Stimulated activated CD8-positive, alpha-beta memory T cell treated with anti-CD3 and anti-CD28 coated beads, Interleukin-15, amount 100 ng/mL, for 48 hours (primary cell): Measurements from ENCODE around the gene IL10RA.
"Not testable (repeated sequence)": the region's sequence is repeated elsewhere in the genome, so short reads cannot be mapped to it uniquely, and the experiment has no call there.

Experiments
- DNase-seq, 2 donors: peaks; one replicate each; pipeline ENCODE4 v3.0.0-alpha.2; 2020; ENCODE audit warnings: low read depth in 2 of 2

The IL10RA gene

DNA sequence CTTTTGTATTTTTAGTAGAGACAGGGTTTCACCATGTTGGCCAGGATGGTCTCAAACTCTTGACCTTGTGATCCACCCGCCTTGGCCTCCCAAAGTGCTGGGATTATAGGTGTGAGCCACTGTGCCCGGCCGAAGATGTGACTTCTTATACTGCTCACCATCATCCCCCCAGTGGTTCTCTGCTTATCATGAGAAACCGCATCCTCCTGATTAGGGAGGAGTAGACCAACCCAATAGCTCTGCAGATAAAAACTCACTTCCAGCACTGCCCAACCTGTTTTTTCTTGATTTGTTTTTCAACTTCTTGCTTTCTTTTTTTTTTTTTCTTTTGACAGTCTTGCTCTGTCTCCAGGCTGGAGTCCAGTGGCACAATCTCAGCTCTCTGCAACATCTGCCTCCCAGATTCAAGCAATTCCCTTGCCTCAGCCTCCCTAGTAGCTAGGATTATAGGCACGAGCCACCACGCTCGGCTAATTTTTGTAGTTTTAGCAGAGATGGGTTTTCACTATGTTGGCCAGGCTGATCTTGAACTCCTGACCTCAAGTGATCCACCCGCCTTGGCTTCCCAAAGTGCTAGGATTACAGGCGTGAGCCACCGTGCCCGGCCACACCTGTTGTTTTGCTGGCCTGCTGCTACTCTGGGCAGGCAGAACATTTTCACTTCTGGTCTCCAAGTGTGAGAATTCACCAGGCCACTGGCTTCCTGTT lies 21.5 kb downstream of the IL10RA start:
- DNase-seq, result not testable (repeated sequence)

DNA sequence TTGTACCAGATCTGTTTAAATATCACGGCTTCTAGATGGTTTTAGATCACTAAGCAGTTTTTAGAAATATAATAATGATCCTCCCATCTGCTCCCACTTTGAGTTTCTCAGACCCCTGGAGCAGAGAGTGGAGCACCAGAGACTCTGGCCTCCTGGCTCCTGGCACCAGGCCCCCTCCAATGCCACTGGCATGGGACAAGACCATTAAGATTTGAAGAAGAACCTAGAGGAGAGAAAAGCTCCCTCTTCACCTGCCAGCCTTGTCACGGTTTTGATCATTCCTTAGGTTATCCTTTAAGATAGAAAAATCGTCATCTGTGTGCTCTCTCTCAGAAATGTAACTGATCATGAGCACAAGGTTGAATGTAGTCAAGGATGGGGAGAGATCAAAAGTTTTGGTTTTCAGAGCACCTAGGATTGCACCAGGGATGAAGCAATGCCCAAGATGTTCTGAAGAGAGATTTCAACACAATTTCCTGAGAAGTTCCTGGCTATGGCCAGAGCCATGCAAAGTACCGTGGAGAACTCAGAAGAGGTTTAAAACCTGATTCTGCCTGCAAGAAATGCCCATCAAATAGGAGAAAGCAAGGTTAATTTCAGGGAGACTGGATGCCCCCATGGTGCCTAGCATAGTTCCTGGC lies 22.2 kb downstream of the IL10RA start:
- DNase-seq, result no peak

DNA sequence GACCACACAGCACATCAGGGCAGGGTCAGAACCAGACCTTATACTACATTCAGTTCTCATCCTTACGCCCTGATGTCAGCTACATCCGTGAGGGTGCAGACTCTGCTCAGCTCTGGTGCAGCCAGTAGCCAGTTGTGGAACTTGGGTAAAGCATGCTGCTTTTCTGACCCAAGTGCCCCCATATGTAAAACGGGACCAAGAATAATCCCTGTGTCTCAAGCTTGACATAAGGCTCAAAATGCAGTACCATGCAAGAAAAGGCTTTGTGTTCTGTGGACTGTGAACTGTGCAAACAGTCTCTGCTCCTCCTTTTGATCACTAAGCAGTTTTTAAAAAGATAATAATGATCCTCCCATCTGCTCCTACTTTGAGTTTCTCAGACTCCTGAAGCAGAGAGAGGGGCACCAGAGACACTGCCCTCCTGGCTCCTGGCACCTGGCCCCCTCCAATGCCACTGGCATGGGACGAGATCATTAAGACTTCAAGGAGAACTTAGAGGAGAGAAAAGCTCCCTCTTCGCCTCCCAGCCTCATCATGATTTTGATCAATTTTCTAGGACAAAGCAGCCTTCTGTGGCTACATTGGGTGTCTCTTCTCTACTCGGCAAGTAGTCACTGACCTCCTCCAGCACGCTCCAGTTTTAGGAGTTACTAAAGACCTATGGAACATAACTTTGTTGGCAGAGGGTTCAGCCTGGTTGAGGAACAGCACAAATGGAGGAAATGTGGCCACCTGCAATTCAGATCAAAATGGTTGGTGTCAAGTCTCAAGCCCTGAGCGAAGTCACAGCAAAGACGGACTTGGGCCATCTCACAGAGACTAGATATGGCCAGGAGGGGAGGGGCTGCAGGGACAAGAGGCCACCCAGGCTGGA lies 23.9 kb downstream of the IL10RA start:
- no peak for DNase-seq

DNA sequence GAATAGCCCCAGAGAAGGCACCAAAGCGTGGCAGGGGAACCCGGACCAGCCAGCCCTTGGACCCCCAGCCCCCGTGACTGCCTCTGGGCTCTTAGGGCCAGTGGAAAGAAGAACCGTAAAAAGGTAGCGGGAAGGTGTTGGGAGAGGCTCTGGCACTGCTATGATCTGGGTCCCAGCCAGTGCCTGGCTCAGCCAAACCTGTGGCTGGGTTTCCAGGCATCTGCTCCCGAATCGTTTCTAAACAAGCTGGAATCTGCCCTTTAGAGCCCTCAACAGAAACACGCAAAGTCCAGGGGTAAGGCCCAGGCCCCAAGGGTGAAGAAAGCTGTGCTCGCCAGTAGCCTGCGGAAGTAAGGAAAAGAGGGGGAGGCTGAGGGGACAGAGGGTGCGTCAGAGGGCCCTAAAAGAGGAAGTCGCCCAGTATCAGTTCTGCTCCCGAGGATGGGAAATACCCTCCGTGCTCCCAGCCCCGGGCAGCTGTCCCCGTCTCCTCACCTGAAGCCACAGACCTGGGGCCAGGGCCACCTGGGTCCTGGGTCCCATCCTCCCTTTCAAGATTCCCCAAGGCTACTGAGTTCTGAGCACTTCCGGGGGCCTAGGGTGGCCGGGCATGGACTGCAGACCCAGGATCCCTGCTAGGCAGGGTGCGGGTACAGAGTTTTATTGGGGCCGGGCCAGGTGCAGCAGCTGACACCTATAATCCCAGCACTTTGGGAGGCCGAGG lies 24.7 kb downstream of the IL10RA start:
- DNase-seq, result no peak

DNA sequence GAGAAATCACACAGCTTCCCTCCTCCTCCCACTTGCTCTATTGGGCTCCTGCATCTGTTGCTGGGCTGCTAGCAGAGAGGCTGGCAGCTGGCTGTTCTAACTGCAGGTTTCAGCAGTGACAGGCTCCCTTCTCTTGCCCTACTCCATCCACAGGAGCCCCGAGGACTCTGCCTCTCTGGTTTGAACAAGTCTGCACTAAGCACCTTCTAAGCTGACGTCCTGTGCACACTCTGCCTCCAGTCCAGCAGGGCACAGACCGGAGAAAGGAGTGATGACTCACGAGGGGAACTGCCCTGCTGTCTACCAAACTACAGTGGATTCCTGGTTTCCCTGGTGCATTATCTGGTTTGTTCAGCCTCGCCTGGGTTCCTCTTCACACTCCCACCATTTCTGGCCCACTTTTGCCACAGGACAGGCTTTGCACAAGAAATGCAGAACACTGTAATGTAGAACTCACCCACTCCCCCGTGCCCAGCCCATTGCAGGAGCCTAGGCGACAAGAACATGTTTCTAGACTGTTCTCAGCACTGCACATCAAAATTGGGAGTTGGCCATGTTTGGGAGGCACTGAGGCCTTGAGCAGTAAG lies 26.0 kb downstream of the IL10RA start:
- no peak for DNase-seq

DNA sequence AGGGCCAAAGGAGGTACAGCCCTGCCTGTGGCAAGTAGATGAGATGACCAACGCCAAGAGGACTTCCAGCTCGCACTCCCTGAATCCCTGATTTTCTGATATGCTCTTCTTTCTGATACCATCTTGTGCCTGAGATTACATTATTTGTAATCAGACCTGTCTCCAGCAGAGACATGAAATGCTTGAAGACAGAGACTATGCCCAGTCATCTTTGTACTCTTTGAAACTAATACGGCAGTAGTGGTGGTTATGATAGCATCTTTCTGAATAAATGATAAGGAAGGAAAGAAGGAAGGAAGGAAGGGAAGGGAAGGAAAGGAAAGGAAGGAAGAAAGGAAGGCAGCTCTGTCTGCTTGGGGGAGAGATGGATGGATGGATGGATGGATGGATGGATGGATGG lies 27.8 kb downstream of the IL10RA start:
- no peak for DNase-seq

DNA sequence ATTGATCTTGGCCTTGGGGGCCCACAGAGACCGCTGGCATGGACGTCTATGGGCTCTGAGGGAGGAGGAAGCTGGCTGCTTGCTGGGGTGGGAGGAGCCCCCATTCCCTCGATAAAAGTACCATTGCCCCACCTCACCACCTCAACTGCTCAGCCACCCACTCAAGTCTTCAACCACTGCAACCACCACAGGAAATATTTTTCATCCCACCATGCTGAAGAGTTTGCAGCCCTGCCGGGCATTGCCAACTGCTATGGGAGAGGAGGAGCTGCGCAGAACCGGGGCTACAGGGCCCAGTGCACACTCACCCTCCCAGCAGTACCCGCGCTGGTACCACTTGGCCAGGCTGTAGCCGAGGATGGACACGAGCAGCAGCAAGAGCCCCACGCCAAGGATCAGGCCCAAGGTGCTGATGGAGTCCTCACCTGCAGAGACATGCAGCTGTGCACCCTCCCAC lies 29.2 kb downstream of the IL10RA start:
- DNase-seq, result peak in 1 of 2 donors; percentile 50

DNA sequence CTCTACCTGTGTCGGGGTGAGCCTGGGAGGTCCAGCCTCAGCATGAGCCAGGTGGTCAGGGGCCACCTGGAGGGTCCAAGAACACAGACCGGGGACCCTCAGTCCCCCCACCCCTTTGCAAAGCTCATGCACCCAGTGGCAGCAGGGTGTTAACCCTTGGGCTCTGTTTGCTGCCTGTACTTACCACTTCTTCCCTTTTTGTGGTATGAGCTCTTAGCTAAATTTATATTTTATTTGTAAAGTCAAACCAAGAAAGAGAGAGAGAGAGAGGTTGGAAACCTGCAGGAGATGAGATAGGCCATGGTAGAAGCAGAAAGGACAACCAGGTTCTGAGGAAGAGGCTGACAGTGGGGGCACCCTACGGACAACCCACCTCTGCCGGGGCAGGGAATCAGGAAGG lies 29.9 kb downstream of the IL10RA start:
- DNase-seq, result no peak

DNA sequence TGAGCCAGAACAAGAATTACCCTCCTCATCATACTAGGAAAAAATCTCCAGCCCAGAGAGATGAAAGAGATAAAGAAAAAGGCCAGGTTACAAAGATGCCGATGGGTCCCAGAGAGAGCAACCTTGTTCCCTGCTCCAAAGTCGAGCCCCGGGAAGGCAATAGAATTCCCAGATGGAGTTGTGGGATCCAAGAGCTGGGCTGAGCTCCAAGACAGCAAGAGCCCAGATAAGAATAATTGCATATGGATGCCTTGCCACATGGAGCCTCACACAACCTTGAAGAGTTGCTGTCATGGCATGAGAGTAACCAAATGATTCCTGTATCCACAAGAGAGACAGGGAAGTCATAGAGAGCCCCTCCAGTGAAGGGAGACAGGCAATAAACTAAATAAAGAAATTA lies 30.9 kb downstream of the IL10RA start:
- DNase-seq, result no peak

DNA sequence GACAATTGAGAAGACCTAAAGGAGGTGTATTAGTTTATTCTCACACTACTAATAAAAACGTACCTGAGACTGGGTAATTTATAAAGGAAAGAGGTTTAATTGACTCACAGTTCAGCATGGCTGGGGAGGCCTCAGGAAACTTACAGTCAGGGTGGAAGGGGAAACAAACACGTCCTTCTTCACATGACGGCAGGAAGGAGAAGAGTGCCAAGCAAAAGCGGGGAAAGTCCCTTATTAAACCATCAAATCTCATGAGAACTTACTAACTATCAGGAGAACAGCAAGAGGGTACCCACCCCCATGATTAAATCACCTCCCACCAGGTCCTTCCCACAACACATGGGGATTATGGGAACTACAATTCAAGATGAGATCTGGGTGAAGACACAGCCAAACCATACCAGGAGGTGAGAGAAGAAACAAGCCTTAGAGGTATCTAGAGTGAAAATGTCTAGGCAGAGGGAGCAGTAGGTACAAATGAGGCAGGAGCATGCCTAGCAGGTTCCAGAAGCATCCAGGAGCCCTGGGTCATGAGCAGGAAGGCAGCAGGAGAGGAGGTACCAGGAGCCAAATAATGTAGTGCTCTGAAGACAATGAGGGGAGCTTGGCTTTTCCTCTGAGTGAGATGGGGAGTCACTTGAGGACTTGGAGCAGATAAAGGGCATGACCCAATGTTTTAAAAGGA lies 31.6 kb downstream of the IL10RA start:
- no peak for DNase-seq

DNA sequence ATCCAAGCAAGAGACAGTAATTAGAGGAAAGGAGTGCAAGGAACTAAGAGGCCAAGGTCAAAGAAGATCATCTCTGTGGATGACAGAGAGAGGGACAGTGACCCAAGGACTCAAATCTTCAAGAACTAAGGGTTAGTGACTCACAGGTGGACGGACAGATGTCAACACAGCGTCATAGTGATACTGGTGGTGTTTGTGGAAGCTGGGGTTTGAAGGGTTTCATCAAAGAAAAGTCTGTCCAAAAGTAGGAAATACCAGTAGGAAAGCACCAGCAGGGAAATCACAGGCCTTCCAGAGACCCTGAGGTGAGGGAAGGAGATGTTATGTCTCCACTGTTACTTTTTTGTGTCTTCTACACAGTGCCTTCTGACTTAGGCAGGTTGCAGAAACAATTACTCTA lies 32.2 kb downstream of the IL10RA start:
- no peak for DNase-seq

DNA sequence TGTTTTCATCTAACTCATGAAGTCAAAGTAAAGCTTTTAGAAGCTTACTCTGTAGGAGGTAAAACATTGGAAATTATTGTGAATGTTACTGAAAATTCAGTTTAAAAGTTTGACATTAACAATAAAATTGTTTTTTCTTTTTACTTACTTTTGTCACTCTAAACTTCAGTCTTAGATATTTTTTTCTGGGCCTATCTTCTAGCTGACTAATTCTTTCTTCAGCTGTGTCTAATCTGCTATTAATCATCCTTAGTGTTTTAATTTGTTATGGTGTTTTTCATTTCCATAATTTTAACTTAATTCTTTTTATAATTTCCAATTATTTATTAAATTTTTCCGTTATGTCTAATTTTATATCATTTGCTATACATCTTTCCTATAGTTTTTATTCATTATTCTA lies 35.0 kb downstream of the IL10RA start:
- no peak for DNase-seq

DNA sequence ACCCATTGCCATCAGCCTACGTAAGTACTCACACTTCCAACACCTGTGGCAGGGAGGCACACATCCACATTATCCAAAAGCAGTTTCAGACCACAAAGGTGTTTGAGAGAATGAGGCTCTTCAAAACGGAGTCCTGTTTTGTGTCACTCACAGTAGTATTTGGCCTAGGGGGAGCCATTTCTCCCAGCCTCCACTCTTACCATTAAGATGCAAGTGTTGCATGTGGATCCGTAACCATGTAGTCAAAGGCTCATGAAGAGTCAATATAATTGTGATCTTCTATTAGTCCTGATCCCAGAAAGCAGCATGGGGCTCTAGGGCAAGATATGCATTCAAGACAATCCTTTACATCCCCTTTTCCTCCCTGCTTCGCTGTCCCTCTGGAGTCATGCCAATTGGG lies 41.5 kb downstream of the IL10RA start:
- no peak for DNase-seq

DNA sequence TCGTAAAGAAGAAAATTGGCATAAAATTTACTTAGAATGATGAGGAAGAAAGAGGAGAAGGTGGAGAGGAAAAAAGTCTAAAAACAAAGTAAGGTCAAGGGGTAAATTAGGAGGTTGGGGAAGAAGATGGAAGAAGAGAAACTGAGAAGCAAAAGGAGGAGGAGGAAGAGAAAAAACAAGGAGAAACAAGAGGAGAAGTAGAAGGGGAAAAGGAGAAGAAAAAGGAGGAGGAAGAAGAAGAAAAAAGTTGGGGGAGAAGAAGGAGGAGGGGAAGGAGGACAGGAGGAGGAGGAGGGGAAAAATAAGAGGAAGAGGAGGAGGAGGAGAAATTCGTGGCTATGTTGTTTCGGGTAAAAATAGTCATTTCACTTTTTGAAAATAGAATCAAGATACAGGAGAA lies 42.4 kb downstream of the IL10RA start:
- no peak for DNase-seq

DNA sequence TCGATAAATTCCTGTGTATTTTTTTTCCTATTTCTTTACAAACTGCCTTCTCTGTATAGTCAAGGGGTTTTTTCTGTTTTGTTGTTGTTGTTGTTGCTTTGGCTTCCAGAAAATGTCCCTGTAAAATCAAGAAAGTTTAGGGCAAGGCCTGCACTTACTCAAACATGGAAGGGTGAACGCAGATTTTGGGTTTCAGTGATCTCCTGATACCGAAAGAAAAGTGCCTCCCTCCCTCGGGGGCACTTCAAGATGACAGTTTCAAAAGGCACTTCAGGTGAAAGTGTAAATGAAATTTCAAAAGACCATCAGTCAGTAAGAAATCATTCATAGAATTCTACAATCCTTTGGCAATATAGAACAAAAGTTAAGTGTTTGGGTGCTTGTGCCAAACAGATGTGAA lies 47.2 kb downstream of the IL10RA start:
- DNase-seq, result no peak

DNA sequence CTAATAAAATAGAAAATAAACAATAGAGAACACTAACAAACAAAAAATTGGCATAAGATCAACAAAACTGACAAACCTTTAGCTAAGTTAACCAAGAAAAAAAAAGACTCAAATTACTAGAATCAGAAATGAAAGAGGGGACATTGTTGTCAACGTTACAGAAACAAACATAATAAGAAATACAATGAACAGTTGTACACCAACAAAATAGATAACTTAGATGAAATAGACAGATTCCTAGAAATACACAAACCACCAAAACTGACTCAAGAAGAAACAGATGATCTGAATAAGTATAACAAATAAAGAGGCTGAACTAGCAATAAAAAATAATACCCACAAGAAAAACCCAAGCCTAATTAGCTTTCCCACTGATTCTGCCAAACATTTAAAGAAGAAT lies 55.9 kb downstream of the IL10RA start:
- DNase-seq, result no peak

DNA sequence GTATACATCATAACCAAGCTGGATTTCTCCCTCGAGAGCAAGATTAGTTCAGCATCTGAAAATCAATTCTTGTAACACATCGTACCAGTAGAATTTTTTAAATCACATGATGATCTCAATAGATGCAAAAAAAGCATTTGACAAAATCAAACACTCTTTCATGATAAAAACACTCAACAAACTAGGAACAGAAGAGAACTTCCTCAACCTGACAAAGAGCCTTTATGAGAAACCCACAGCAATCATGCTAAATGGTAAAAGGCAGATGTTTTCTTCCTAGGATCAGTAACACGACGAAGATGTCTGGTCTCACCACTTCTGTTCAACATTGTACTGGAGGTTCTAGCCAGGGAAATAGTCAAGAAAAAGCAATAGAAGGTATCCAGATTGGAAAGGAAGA lies 56.6 kb downstream of the IL10RA start:
- no peak for DNase-seq

DNA sequence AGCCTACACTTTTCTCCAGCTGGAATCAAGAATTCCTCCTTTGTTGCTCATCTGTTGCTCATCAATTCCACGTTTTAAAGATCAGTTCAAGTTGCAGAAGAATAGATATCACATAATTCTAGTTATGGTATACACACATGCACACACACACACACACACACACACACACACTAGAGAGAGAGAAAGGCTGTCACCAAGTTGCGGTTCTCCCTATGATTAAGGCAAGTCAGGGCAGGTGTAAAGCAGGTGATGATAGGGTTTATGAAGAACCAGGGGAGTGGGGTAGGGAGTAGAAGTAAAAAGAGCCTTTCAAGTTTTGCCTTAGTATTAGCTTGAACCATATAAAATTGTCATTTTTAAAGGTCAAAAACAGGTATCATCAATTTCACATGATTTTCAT lies 59.0 kb downstream of the IL10RA start:
- no peak for DNase-seq

DNA sequence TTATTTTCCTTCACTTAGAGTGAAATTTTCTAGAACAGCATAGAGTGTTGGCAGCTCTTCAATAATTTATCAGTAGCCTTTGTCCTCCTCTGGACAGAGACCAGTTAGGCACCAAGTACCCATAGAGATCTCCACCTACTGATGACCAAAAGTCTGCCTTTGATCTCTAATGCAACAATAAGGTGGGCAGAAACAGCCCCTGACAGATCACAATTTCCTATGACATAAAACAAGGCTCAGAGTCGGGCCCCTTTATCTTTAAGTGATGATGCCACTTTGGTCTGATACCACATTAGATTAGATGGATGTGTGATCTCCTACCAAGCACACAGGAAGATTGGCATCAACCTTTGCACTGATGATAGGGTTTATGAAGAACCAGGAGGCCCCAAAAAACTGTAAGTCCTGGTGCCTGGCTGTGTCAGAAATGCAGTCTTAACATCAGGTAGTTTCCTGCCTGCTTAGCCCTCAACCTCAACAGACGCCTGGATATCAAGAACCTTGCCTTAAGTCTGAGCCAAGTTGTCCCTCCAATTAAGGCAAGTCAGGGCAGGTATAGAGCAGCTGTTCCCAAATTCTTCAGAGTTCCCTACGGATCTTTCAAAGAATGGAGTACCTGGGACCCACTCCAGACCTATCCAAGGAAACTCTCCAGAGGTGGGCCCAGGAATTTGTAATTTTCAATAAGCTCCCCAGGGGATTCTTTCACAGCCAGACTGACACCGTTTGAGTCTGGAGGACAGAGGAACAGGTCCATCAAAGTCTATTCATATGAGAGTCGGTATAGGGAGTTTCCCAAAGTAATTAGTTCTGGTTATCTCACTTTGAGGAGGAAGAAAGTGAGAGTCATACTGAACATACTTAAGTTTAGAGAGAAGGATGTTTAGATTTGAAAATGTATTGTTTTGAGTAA lies 60.1 kb downstream of the IL10RA start:
- no peak for DNase-seq
